Lung microvascular endothelial cell (primary cell): Measurements from ENCODE around the gene PGD. TPM values are rescaled to one million over a fixed set of nuclear protein-coding genes. Genes with fewer than 3 reads are reported as not detected.
A peak's percentile ranks its signal among the peaks of the same experiment; 100 is the strongest.

Experiments
- DNase-seq, 2 donors: peaks; one replicate each; pipeline versions ENCODE4 v3.0.0 to v3.0.0-alpha.2; 2010; ENCODE audit warnings: low read depth in 2 of 2
- total RNA-seq: library from RNA; depleted of rRNA; stranded (reverse); fragments of >200 nt; gene quantifications from 2 replicates; pipeline ENCODE4 v1.2.1, GENCODE V29; 2014

Gene PGD
- total RNA-seq, 1 donor from 2014 or later = 50.6 TPM

GRCh38 chr1:10433790-10434189 is 34.9 kb downstream of the PGD start:
- DNase-seq = no peak

- DNase-seq = no peak
Observed at GRCh38 chr1:10434590-10434989, 35.7 kb downstream of the PGD start.

GRCh38 chr1:10437052-10437451 is 38.2 kb downstream of the PGD start:
- DNase-seq = no peak

- no peak for DNase-seq
Observed at GRCh38 chr1:10438677-10439163, 39.9 kb downstream of the PGD start.

- no peak for DNase-seq
Observed at GRCh38 chr1:10440305-10440704, 41.4 kb downstream of the PGD start.

GRCh38 chr1:10440794-10441193 is 41.9 kb downstream of the PGD start:
- no peak for DNase-seq

GRCh38 chr1:10444248-10444647 is 45.4 kb downstream of the PGD start:
- DNase-seq = no peak

GRCh38 chr1:10444795-10445397 is 46.0 kb downstream of the PGD start:
- peak in 1 of 2 donors; percentile 24 for DNase-seq

GRCh38 chr1:10446790-10447422 is 48.0 kb downstream of the PGD start:
- DNase-seq = no peak

GRCh38 chr1:10449751-10450150 is 50.9 kb downstream of the PGD start, which contains the start of gene CORT:
Gene CORT (plus strand): TSS chr1:10450031. CDS start chr1:10450224, 193 bp downstream.
- DNase-seq = no peak

- no peak for DNase-seq
Observed at GRCh38 chr1:10450156-10450814, 51.4 kb downstream of the PGD start.

- no peak for DNase-seq
Observed at GRCh38 chr1:10450836-10451235, 52.0 kb downstream of the PGD start.

- DNase-seq = peak in 1 of 2 donors; percentile 20
Observed at GRCh38 chr1:10451287-10451686, 52.4 kb downstream of the PGD start.

- DNase-seq = no peak
Observed at GRCh38 chr1:10456048-10456447, 57.2 kb downstream of the PGD start.

GRCh38 chr1:10456661-10457060 is 57.8 kb downstream of the PGD start:
- no peak for DNase-seq

- DNase-seq = peak in 1 of 2 donors; percentile 23
Observed at GRCh38 chr1:10457462-10457861, 58.6 kb downstream of the PGD start.

GRCh38 chr1:10457875-10458274 is 59.0 kb downstream of the PGD start:
- peak; percentile 38 to 64 for DNase-seq

GRCh38 chr1:10459184-10459583 is 60.3 kb downstream of the PGD start:
- DNase-seq = peak in 1 of 2 donors; percentile 64

- no peak for DNase-seq
Observed at GRCh38 chr1:10467078-10467477, 68.2 kb downstream of the PGD start.

GRCh38 chr1:10470043-10470442 is 71.2 kb downstream of the PGD start:
- DNase-seq = no peak
